Heart left ventricle (tissue), 13 donors: ENCODE measurements around the gene CCSER2.

Experiments
- POLR2A ChIP-seq, 2 donors: fragments of 450-650 bp; IDR thresholded peaks; one replicate each; pipeline ENCODE4 v1.6.1; 2017; ENCODE audit warnings: antibody characterized with exemption in 2 of 2, mild to moderate bottlenecking in 2 of 2, moderate library complexity in 2 of 2
- TF ChIP-seq, protein P1 (sequence below), 12 donors: fragments of 200-600 bp; sonication (generic) in 4 of 12; IDR thresholded peaks; one replicate each; pipeline versions ENCODE4 v1.5.0 to v1.8.0; 2018 to 2022; ENCODE audit warnings: antibody characterized with exemption in 12 of 12, mild to moderate bottlenecking in 5 of 12
- donor health status: ischemic (EF 13 %, LVEDD 7.1; RV severe dilation, severe dysfunction).
- donor health status: DM: no; HTN: yes; CAD: no.
- donor health status: DM: no; HTN: no; CAD: no.
- donor health status: ischemic (EF 25% LVEDD 6.9; RV normal size, moderate dysfunction).
- donor health status: ischemic (EF 25% LVEDD 5.7; RV mildly dilated, moderate dysfunction).
- donor health status: ischemic (EF 35%, LVEDD 5.7; RV mildly dilated, moderate dysfunction).
- donor health status: nonischemic (EF 11% LVEDD 7.7; RV severe dilation, severe dysfunction).
- donor health status: DM: yes; HTN: yes; CAD: no.
- donor health status: PGD.
- donor health status: ischemic (EF 29% LVEDD 5.4; RV normal size, mild dysfunction).
- donor health status: nonischemic (EF 23%, LVEDD 6.1; RV moderate dilation, normal function).

DNA sequence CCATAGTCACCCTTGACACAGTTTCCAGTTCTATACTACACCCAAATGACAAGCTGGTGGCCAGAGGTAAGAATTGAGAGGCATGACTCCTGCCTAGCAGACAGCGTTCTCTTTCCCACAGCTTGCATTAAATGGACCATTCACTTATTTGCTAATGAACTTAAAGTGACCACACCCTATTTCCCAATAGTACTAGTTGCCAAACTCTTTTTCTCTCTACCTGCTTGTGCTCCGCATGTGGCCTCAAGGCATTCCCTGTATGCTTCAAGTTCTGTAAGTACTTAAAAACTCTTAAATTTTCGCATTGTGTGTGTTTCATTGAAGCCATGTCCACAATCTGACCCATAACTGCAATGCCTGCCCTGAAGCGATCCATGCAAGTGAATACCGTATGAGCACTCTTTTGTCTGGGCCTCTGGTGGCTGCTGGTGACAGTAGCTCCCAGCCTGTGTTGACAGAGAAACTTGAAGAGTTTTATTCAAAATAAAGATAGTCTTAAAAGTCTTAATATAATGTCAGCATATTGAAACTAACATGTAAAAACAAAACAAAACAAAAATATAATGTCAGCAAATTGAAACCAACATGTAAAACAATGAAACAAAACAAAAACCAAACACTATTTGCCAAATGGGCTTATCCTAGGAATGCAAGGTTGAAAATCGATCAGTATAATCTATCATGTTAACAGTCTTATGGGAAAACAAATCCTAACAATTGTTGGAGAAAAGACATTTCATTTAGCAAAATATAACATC lies 73.6 kb downstream of the CCSER2 start:
- TF ChIP-seq, protein P1, sequence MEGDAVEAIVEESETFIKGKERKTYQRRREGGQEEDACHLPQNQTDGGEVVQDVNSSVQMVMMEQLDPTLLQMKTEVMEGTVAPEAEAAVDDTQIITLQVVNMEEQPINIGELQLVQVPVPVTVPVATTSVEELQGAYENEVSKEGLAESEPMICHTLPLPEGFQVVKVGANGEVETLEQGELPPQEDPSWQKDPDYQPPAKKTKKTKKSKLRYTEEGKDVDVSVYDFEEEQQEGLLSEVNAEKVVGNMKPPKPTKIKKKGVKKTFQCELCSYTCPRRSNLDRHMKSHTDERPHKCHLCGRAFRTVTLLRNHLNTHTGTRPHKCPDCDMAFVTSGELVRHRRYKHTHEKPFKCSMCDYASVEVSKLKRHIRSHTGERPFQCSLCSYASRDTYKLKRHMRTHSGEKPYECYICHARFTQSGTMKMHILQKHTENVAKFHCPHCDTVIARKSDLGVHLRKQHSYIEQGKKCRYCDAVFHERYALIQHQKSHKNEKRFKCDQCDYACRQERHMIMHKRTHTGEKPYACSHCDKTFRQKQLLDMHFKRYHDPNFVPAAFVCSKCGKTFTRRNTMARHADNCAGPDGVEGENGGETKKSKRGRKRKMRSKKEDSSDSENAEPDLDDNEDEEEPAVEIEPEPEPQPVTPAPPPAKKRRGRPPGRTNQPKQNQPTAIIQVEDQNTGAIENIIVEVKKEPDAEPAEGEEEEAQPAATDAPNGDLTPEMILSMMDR (IDR thresholded peaks at IDR 0.05) = no peak
- TF ChIP-seq POLR2A (IDR thresholded peaks at IDR 0.05) = no peak
